HEK293 (cell line): Measurements from ENCODE around the gene SWAP70.
A peak's percentile ranks its signal among the peaks of the same experiment; 100 is the strongest.

ENCODE experiments used
- FEZF1 ChIP-seq: fragments of 450-650 bp; formaldehyde crosslinking; IDR thresholded peaks from 2 replicates; pipeline ENCODE4 v1.5.1; 2016; ENCODE audit warnings: missing biosample characterization, missing genetic modification characterization
- GLI2 ChIP-seq: fragments of 450-650 bp; formaldehyde crosslinking; IDR thresholded peaks from 2 replicates; pipeline ENCODE4; 2017; ENCODE audit warnings: missing biosample characterization, missing genetic modification characterization, low read depth, borderline replicate concordance
- GLIS2 ChIP-seq: fragments of 450-650 bp; formaldehyde crosslinking; IDR thresholded peaks from 2 replicates; pipeline ENCODE4 v1.5.1; 2016; ENCODE audit warnings: missing biosample characterization, missing genetic modification characterization
- IKZF3 ChIP-seq: fragments of 450-650 bp; IDR thresholded peaks from 2 replicates; pipeline ENCODE4 v1.5.0; 2018; ENCODE audit warnings: missing biosample characterization, mild to moderate bottlenecking, missing genetic modification characterization, moderate library complexity
- SETDB1 ChIP-seq: IDR thresholded peaks from one replicate; pipeline ENCODE4 v1.6.1; 2017; ENCODE audit warnings: mild to moderate bottlenecking, low read length, moderate library complexity, mixed read lengths; ENCODE audit not compliant: insufficient read length
- WT1 ChIP-seq: fragments of 450-650 bp; formaldehyde crosslinking; IDR thresholded peaks from 2 replicates; pipeline ENCODE4 v1.5.1; 2016; ENCODE audit warnings: missing biosample characterization, missing genetic modification characterization
- ZBTB6 ChIP-seq: fragments of 450-650 bp; formaldehyde crosslinking; IDR thresholded peaks from 2 replicates; pipeline ENCODE4 v1.5.1; 2017; ENCODE audit warnings: missing biosample characterization, missing genetic modification characterization
- ZBTB8A ChIP-seq: fragments of 450-650 bp; formaldehyde crosslinking; IDR thresholded peaks from 2 replicates; pipeline ENCODE4 v1.5.1; 2016; ENCODE audit warnings: missing biosample characterization, missing genetic modification characterization
- ZFP37 ChIP-seq: fragments of 450-650 bp; formaldehyde crosslinking; IDR thresholded peaks from 2 replicates; pipeline ENCODE4 v1.5.1; 2016; ENCODE audit warnings: missing biosample characterization, missing genetic modification characterization
- ZNF121 ChIP-seq: fragments of 450-650 bp; formaldehyde crosslinking; IDR thresholded peaks from 2 replicates; pipeline ENCODE4 v1.5.1; 2016; ENCODE audit warnings: missing biosample characterization, missing genetic modification characterization
- ZNF133 ChIP-seq: fragments of 450-650 bp; formaldehyde crosslinking; IDR thresholded peaks from 2 replicates; pipeline ENCODE4 v1.5.1; 2016; ENCODE audit warnings: missing biosample characterization, missing genetic modification characterization
- ZNF19 ChIP-seq: fragments of 450-650 bp; formaldehyde crosslinking; IDR thresholded peaks from 2 replicates; pipeline ENCODE4; 2016; ENCODE audit warnings: missing biosample characterization, missing genetic modification characterization, low read depth
- ZNF404 ChIP-seq: fragments of 450-650 bp; formaldehyde crosslinking; IDR thresholded peaks from 2 replicates; pipeline ENCODE4 v1.5.1; 2017; ENCODE audit warnings: missing biosample characterization, missing genetic modification characterization
- ZNF426 ChIP-seq: fragments of 450-650 bp; formaldehyde crosslinking; IDR thresholded peaks from 2 replicates; pipeline ENCODE4 v1.5.1; 2017; ENCODE audit warnings: missing biosample characterization, missing genetic modification characterization, mild to moderate bottlenecking, inconsistent platforms, moderate library complexity
- ZNF433 ChIP-seq: fragments of 450-650 bp; formaldehyde crosslinking; IDR thresholded peaks from 2 replicates; pipeline ENCODE4 v1.5.1; 2016; ENCODE audit warnings: missing biosample characterization, missing genetic modification characterization, low read depth
- ZNF473 ChIP-seq: fragments of 450-650 bp; formaldehyde crosslinking; IDR thresholded peaks from 2 replicates; pipeline ENCODE4 v1.5.1; 2017; ENCODE audit warnings: missing biosample characterization, missing genetic modification characterization
- ZNF501 ChIP-seq: fragments of 450-650 bp; formaldehyde crosslinking; IDR thresholded peaks from 2 replicates; pipeline ENCODE4 v1.5.1; 2016; ENCODE audit warnings: missing biosample characterization, missing genetic modification characterization
- ZNF626 ChIP-seq: fragments of 450-650 bp; sonication (Bioruptor Pico); formaldehyde crosslinking; IDR thresholded peaks from 2 replicates; pipeline ENCODE4 v1.5.1; 2018; ENCODE audit warnings: missing biosample characterization, missing genetic modification characterization, inconsistent platforms
- ZNF639 ChIP-seq: fragments of 450-650 bp; formaldehyde crosslinking; IDR thresholded peaks from 2 replicates; pipeline ENCODE4 v1.5.1; 2016; ENCODE audit warnings: missing biosample characterization, missing genetic modification characterization
- ZNF654 ChIP-seq: fragments of 450-650 bp; formaldehyde crosslinking; IDR thresholded peaks from 2 replicates; pipeline ENCODE4 v1.5.1; 2016; ENCODE audit warnings: low read depth, missing biosample characterization, missing genetic modification characterization
- ZNF670 ChIP-seq: fragments of 450-650 bp; formaldehyde crosslinking; IDR thresholded peaks from 2 replicates; pipeline ENCODE4 v1.5.1; 2016; ENCODE audit warnings: missing biosample characterization, missing genetic modification characterization, low read depth
- ZNF701 ChIP-seq: fragments of 450-650 bp; formaldehyde crosslinking; IDR thresholded peaks from 2 replicates; pipeline ENCODE4 v1.5.1; 2016; ENCODE audit warnings: missing biosample characterization, missing genetic modification characterization
- ZNF76 ChIP-seq: fragments of 450-650 bp; formaldehyde crosslinking; IDR thresholded peaks from 2 replicates; pipeline ENCODE4; 2016; ENCODE audit warnings: low read depth, missing biosample characterization, missing genetic modification characterization, borderline replicate concordance
- ZNF777 ChIP-seq: fragments of 450-650 bp; formaldehyde crosslinking; IDR thresholded peaks from 2 replicates; pipeline ENCODE4 v1.5.1; 2017; ENCODE audit warnings: missing biosample characterization, missing genetic modification characterization, borderline replicate concordance
- ZNF792 ChIP-seq: fragments of 450-650 bp; formaldehyde crosslinking; IDR thresholded peaks from 2 replicates; pipeline ENCODE4 v1.5.1; 2016; ENCODE audit warnings: missing biosample characterization, missing genetic modification characterization
- ZSCAN16 ChIP-seq: fragments of 450-650 bp; formaldehyde crosslinking; IDR thresholded peaks from 2 replicates; pipeline ENCODE4 v1.5.1; 2016; ENCODE audit warnings: missing biosample characterization, missing genetic modification characterization
- ZXDB ChIP-seq: fragments of 450-650 bp; formaldehyde crosslinking; IDR thresholded peaks from 2 replicates; pipeline ENCODE4 v1.5.1; 2016; ENCODE audit warnings: missing biosample characterization, missing genetic modification characterization
- TF ChIP-seq, protein P1 (sequence below): fragments of 450-650 bp; formaldehyde crosslinking; IDR thresholded peaks from 2 replicates; pipeline ENCODE4 v1.5.1; 2017; ENCODE audit warnings: missing biosample characterization, missing genetic modification characterization
- TF ChIP-seq, protein P2 (sequence below): fragments of 450-650 bp; formaldehyde crosslinking; IDR thresholded peaks from 2 replicates; pipeline ENCODE4 v1.5.1; 2016; ENCODE audit warnings: missing biosample characterization, missing genetic modification characterization, borderline replicate concordance
- TF ChIP-seq, protein P3 (sequence below): fragments of 450-650 bp; formaldehyde crosslinking; optimal IDR thresholded peaks from 2 replicates; pipeline ENCODE3; 2016; ENCODE audit warnings: missing biosample characterization, mild to moderate bottlenecking, missing genetic modification characterization

Gene SWAP70

DNA sequence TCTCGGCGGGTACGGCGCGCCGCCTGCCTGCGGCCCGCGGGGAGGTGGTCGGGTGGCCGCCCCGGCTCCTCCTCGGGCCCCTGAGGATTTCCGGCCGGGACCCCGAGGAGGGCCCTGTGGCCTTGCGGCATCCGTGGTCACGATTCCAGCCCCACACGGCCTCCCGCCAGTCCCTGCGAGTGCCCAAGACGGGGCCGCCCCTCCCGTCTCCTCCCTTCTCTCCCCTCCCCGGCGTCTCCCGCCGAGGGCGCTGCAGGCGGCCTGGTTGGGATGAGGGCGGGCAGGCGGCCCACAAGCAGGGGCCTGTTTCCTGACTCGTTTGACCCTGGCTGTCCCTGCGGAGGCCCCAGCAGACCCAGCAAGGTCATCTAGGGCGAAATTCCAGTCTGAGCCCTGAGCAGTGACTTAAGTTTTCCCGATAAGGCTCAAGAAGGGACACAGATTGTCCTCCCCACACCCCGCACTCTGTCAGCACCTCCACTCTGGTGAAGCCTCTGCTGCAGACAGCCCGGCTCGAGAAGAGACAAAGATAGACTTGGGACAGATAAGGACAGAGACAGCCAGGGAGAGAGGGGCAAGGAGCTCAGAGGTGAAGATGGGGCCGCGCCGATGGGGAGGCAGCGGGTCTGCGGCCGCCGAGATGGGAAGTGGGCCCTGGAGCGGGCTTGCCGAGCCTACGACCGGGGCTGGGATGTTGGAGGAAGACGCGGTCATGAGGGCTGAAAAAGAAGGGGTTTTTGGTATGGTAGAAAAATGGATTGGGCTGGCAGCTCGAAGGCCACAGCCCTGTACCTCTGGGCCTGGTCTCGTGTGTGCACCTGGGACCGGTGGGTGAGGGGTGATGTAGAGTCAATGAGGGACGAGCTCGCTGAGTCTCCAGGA is 95.0 kb downstream of the SWAP70 start (continued):
- TF ChIP-seq, protein P1, sequence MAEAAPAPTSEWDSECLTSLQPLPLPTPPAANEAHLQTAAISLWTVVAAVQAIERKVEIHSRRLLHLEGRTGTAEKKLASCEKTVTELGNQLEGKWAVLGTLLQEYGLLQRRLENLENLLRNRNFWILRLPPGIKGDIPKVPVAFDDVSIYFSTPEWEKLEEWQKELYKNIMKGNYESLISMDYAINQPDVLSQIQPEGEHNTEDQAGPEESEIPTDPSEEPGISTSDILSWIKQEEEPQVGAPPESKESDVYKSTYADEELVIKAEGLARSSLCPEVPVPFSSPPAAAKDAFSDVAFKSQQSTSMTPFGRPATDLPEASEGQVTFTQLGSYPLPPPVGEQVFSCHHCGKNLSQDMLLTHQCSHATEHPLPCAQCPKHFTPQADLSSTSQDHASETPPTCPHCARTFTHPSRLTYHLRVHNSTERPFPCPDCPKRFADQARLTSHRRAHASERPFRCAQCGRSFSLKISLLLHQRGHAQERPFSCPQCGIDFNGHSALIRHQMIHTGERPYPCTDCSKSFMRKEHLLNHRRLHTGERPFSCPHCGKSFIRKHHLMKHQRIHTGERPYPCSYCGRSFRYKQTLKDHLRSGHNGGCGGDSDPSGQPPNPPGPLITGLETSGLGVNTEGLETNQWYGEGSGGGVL (tag by site-specific recombination), result peak; percentile 89
- no peak for TF ChIP-seq ZNF426
- TF ChIP-seq ZBTB8A, result peak; percentile 83
- no peak for TF ChIP-seq ZNF654 (tag by site-specific recombination)
- no peak; the same call in none of the 2 replicates for TF ChIP-seq ZNF76 (tag by site-specific recombination)
- no peak for TF ChIP-seq ZNF670
- no peak for TF ChIP-seq ZNF404 (tag by site-specific recombination)
- 0 out of 2 replicates have a peak, but pooled peaks have one; percentile 21 for TF ChIP-seq ZSCAN16 (tag by site-specific recombination)
- peak; percentile 84 for TF ChIP-seq ZXDB (tag by site-specific recombination)
- no peak for TF ChIP-seq SETDB1
- no peak for TF ChIP-seq ZNF121 (tag by site-specific recombination)
- TF ChIP-seq WT1 (tag by site-specific recombination), result peak; percentile 95
- TF ChIP-seq IKZF3 (tag by site-specific recombination), result peak; percentile 90
- no peak for TF ChIP-seq ZNF19 (tag by site-specific recombination)
- TF ChIP-seq, protein P2, sequence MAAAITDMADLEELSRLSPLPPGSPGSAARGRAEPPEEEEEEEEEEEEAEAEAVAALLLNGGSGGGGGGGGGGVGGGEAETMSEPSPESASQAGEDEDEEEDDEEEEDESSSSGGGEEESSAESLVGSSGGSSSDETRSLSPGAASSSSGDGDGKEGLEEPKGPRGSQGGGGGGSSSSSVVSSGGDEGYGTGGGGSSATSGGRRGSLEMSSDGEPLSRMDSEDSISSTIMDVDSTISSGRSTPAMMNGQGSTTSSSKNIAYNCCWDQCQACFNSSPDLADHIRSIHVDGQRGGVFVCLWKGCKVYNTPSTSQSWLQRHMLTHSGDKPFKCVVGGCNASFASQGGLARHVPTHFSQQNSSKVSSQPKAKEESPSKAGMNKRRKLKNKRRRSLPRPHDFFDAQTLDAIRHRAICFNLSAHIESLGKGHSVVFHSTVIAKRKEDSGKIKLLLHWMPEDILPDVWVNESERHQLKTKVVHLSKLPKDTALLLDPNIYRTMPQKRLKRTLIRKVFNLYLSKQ, result no peak
- TF ChIP-seq ZNF501 (tag by site-specific recombination), result no peak
- TF ChIP-seq ZNF792 (tag by site-specific recombination), result 0 out of 2 replicates have a peak, but pooled peaks have one; percentile 28
- TF ChIP-seq ZNF639, result no peak
- TF ChIP-seq ZFP37, result peak; percentile 63; the same call in 1 of the 2 replicates
- no peak for TF ChIP-seq GLI2
- TF ChIP-seq ZNF701 (tag by site-specific recombination), result peak; percentile 7; the same call in 1 of the 2 replicates
- TF ChIP-seq ZNF626, result no peak
- TF ChIP-seq, protein P3, sequence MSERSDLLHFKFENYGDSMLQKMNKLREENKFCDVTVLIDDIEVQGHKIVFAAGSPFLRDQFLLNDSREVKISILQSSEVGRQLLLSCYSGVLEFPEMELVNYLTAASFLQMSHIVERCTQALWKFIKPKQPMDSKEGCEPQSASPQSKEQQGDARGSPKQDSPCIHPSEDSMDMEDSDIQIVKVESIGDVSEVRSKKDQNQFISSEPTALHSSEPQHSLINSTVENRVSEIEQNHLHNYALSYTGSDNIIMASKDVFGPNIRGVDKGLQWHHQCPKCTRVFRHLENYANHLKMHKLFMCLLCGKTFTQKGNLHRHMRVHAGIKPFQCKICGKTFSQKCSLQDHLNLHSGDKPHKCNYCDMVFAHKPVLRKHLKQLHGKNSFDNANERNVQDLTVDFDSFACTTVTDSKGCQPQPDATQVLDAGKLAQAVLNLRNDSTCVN (tag by site-specific recombination), result peak; percentile 89
- no peak for TF ChIP-seq ZNF777 (tag by site-specific recombination)
- TF ChIP-seq GLIS2, result peak; percentile 94
- TF ChIP-seq FEZF1 (tag by site-specific recombination), result 0 out of 2 replicates have a peak, but pooled peaks have one; percentile 4
- TF ChIP-seq ZNF473 (tag by site-specific recombination), result no peak
- no peak for TF ChIP-seq ZBTB6 (tag by site-specific recombination)
- no peak for TF ChIP-seq ZNF433 (tag by site-specific recombination)
- TF ChIP-seq ZNF133 (tag by site-specific recombination), result no peak
